Measurements from ENCODE around the gene RRAS.

GRCh38 chr19:49615861-49616260, 24.1 kb downstream of the RRAS start:
- no peak for TF ChIP-seq CTCF (IDR thresholded peaks at IDR 0.05)
- no peak for TF ChIP-seq POLR2AphosphoS5 (IDR thresholded peaks at IDR 0.05)
- TF ChIP-seq POLR2A (IDR thresholded peaks at IDR 0.05; ENCODE audit: low read depth) = no peak
